ENCODE results near the gene SNCA. TPM values are rescaled to one million over a fixed set of nuclear protein-coding genes. Genes with fewer than 3 reads are reported as not detected.

SNCA gene
- total and polyA plus RNA-seq, 2 donors (not counting 1 experiment from before 2014, with no cell fraction given): 0.95 to 6.8 TPM

- Histone ChIP-seq H3K4me2 (ENCODE audit: extremely low read depth, insufficient read depth, low read length) (no peak overlapping the region), H3K9me3 (ENCODE audit: control insufficient read depth, insufficient read depth, low read depth, low read length) (no peaks in the 10 kb centered on the region), H3K27ac (ENCODE audit: insufficient read depth, low read length) (no peak overlapping the region), H3K4me3 (replicated peaks in 1 of 4; ENCODE audit: control extremely low read depth in 1 of 4, insufficient read depth in 1 of 4, low read depth in 3 of 4, low read length in 4 of 4) (no peak overlapping the region), H3K4me1 (ENCODE audit: control insufficient read depth, extremely low read depth, insufficient read depth, low read length) (no peaks in the 10 kb centered on the region), H3K9ac (ENCODE audit: insufficient read depth, low read length) (no peak overlapping the region), H3K27me3 (ENCODE audit: control insufficient read depth, insufficient read depth, low read length) (no peaks in the 10 kb centered on the region), H3K36me3 (ENCODE audit: control insufficient read depth, insufficient read depth, low read length) (no peaks in the 10 kb centered on the region), H3K79me2 (ENCODE audit: control insufficient read depth, insufficient read depth, low read length) (no peaks in the 10 kb centered on the region), H4K20me1 (ENCODE audit: control insufficient read depth, extremely low read depth, insufficient read depth, low read length) (no peaks in the 10 kb centered on the region), H2AFZ (ENCODE audit: low read length) (no peak overlapping the region)
- DNase-seq (ENCODE audit: low read depth in 2 of 2): no peak
- TF ChIP-seq CTCF (conservative IDR thresholded peaks at IDR 0.05 in 1 of 2, IDR thresholded peaks at IDR 0.05 in 1 of 2; ENCODE audit: low read depth in 1 of 2, low read length in 2 of 2) (no peak), EZH2 (IDR thresholded peaks at IDR 0.05; ENCODE audit: low read length, missing control alignments) (no peak)
Observed at GRCh38 chr4:89700766-89701423, 136.1 kb downstream of the SNCA start.

GRCh38 chr4:89685690-89686089 is 151.3 kb downstream of the SNCA start:
- no peak overlapping the region for H3K27ac ChIP-seq (ENCODE audit: insufficient read depth, low read length)
- no peak overlapping the region for H3K4me3 ChIP-seq (replicated peaks in 1 of 4; ENCODE audit: control extremely low read depth in 1 of 4, insufficient read depth in 1 of 4, low read depth in 3 of 4, low read length in 4 of 4)
- no peaks in the 10 kb centered on the region for H3K27me3 ChIP-seq (ENCODE audit: control insufficient read depth, insufficient read depth, low read length)
- no peak overlapping the region for H2AFZ ChIP-seq (ENCODE audit: low read length)
- no peaks in the 10 kb centered on the region for H3K36me3 ChIP-seq (ENCODE audit: control insufficient read depth, insufficient read depth, low read length)
- H3K79me2 ChIP-seq (ENCODE audit: control insufficient read depth, insufficient read depth, low read length): no peaks in the 10 kb centered on the region
- no peak for DNase-seq (ENCODE audit: low read depth in 2 of 2)
- H3K4me2 ChIP-seq (ENCODE audit: extremely low read depth, insufficient read depth, low read length): no peak overlapping the region
- no peaks in the 10 kb centered on the region for H3K9me3 ChIP-seq (ENCODE audit: control insufficient read depth, insufficient read depth, low read depth, low read length)
- no peak overlapping the region for H3K9ac ChIP-seq (ENCODE audit: insufficient read depth, low read length)
- TF ChIP-seq EZH2 (IDR thresholded peaks at IDR 0.05; ENCODE audit: low read length, missing control alignments): no peak
- TF ChIP-seq CTCF (conservative IDR thresholded peaks at IDR 0.05 in 1 of 2, IDR thresholded peaks at IDR 0.05 in 1 of 2; ENCODE audit: low read depth in 1 of 2, low read length in 2 of 2): no peak
- no peaks in the 10 kb centered on the region for H4K20me1 ChIP-seq (ENCODE audit: control insufficient read depth, extremely low read depth, insufficient read depth, low read length)
- no peaks in the 10 kb centered on the region for H3K4me1 ChIP-seq (ENCODE audit: control insufficient read depth, extremely low read depth, insufficient read depth, low read length)

GRCh38 chr4:89685277-89685676 is 151.7 kb downstream of the SNCA start:
- Histone ChIP-seq H3K27ac (ENCODE audit: insufficient read depth, low read length) (no peak overlapping the region), H3K4me1 (ENCODE audit: control insufficient read depth, extremely low read depth, insufficient read depth, low read length) (no peaks in the 10 kb centered on the region), H2AFZ (ENCODE audit: low read length) (no peak overlapping the region), H3K36me3 (ENCODE audit: control insufficient read depth, insufficient read depth, low read length) (no peaks in the 10 kb centered on the region), H4K20me1 (ENCODE audit: control insufficient read depth, extremely low read depth, insufficient read depth, low read length) (no peaks in the 10 kb centered on the region), H3K4me2 (ENCODE audit: extremely low read depth, insufficient read depth, low read length) (no peak overlapping the region), H3K27me3 (ENCODE audit: control insufficient read depth, insufficient read depth, low read length) (no peaks in the 10 kb centered on the region), H3K9ac (ENCODE audit: insufficient read depth, low read length) (no peak overlapping the region), H3K4me3 (replicated peaks in 1 of 4; ENCODE audit: control extremely low read depth in 1 of 4, insufficient read depth in 1 of 4, low read depth in 3 of 4, low read length in 4 of 4) (no peak overlapping the region), H3K79me2 (ENCODE audit: control insufficient read depth, insufficient read depth, low read length) (no peaks in the 10 kb centered on the region), H3K9me3 (ENCODE audit: control insufficient read depth, insufficient read depth, low read depth, low read length) (no peaks in the 10 kb centered on the region)
- TF ChIP-seq EZH2 (IDR thresholded peaks at IDR 0.05; ENCODE audit: low read length, missing control alignments) (no peak), CTCF (conservative IDR thresholded peaks at IDR 0.05 in 1 of 2, IDR thresholded peaks at IDR 0.05 in 1 of 2; ENCODE audit: low read depth in 1 of 2, low read length in 2 of 2) (no peak)
- DNase-seq (ENCODE audit: low read depth in 2 of 2): no peak

Measured in fibroblast of lung (primary cell).